GM18499 (cell line): ENCODE data around the gene CHDH.
A peak's percentile ranks its signal among the peaks of the same experiment; 100 is the strongest.

ENCODE experiments used
- ATAC-seq: cut with Tn5 transposase; IDR thresholded peaks from one replicate; pipeline ENCODE4 v1.9.1; 2021; ENCODE audit warnings: moderate number of reproducible peaks; ENCODE audit not compliant: insufficient read depth, unreplicated experiment

CHDH gene

GRCh38 chr3:53795789-53796560 lies 50.2 kb downstream of the CHDH start:
- ATAC-seq, result no peak

GRCh38 chr3:53795176-53795575 lies 51.0 kb downstream of the CHDH start:
- no peak for ATAC-seq

- no peak for ATAC-seq
These were observed 51.6 kb downstream of the CHDH start for GRCh38 chr3:53794597-53794996.

- ATAC-seq, result no peak
These were observed 53.4 kb downstream of the CHDH start for GRCh38 chr3:53792866-53793265.

GRCh38 chr3:53791317-53791716 lies 54.9 kb downstream of the CHDH start:
- no peak for ATAC-seq

GRCh38 chr3:53790470-53790869 lies 55.7 kb downstream of the CHDH start:
- no peak for ATAC-seq

GRCh38 chr3:53789459-53789858 lies 56.8 kb downstream of the CHDH start:
- ATAC-seq, result no peak

GRCh38 chr3:53788038-53788437 lies 58.2 kb downstream of the CHDH start:
- no peak for ATAC-seq

- ATAC-seq, result no peak
These were observed 59.2 kb downstream of the CHDH start for GRCh38 chr3:53787016-53787415.

GRCh38 chr3:53780806-53781205 lies 65.4 kb downstream of the CHDH start:
- ATAC-seq, result no peak

- ATAC-seq, result no peak
These were observed 66.0 kb downstream of the CHDH start for GRCh38 chr3:53780171-53780570.

- ATAC-seq, result no peak
These were observed 68.1 kb downstream of the CHDH start for GRCh38 chr3:53778153-53778552.

GRCh38 chr3:53777468-53777867 lies 68.8 kb downstream of the CHDH start:
- ATAC-seq, result no peak

GRCh38 chr3:53776494-53777101 lies 69.6 kb downstream of the CHDH start:
- no peak for ATAC-seq

GRCh38 chr3:53775834-53776251 lies 70.4 kb downstream of the CHDH start:
- no peak for ATAC-seq

- no peak for ATAC-seq
These were observed 71.2 kb downstream of the CHDH start for GRCh38 chr3:53775018-53775417.

GRCh38 chr3:53774414-53774813 lies 71.8 kb downstream of the CHDH start:
- ATAC-seq, result no peak

GRCh38 chr3:53773611-53774368 lies 72.4 kb downstream of the CHDH start:
- ATAC-seq, result peak; percentile 73

- no peak for ATAC-seq
These were observed 73.2 kb downstream of the CHDH start for GRCh38 chr3:53773021-53773436.

- ATAC-seq, result no peak
These were observed 73.7 kb downstream of the CHDH start for GRCh38 chr3:53772562-53772961.
